Sciatic nerve (tissue), 2 donors: ENCODE measurements around the gene RIPOR3. TPM values are rescaled to one million over a fixed set of nuclear protein-coding genes. Genes with fewer than 3 reads are reported as not detected.
"Not testable (repeated sequence)": the region's sequence is repeated elsewhere in the genome, so short reads cannot be mapped to it uniquely, and the experiment has no call there.

Experiments used
- ATAC-seq: fragments of 200-7000 bp; cut with Tn5 transposase; one replicate; pipeline ENCODE4 v1.9.1; 2020; ENCODE audit warnings: mild to moderate bottlenecking, moderate library complexity
- DNase-seq: peaks from one replicate; pipeline ENCODE4 v3.0.0-alpha.2; 2020; ENCODE audit warnings: low spot score
- intact Hi-C: fragments of 100-400 bp; cut with DNase I; formaldehyde crosslinking; loops from one replicate; pipeline ENCODE4 v1.14.2; 2022
- total RNA-seq: library from RNA; stranded (reverse); fragmentation: NEBNext Ultra II Directional; extraction: Animal tissue kit (Norgen Biotek cat#: 25700); gene quantifications from one replicate; pipeline ENCODE4 v1.2.1, GENCODE V29; 2021
- donor health status: DM: no; HTN: no; CAD: no.
- donor health status: DM: no; HTN: no; CAD: no.

Gene RIPOR3
- total RNA-seq, 1 donor from 2014 or later = 26.3 TPM

- intact Hi-C loops = no loop called here
- DNase-seq = no peak
These were observed 118.2 kb downstream of the RIPOR3 start for GRCh38 chr20:50572938-50573777.

DNA sequence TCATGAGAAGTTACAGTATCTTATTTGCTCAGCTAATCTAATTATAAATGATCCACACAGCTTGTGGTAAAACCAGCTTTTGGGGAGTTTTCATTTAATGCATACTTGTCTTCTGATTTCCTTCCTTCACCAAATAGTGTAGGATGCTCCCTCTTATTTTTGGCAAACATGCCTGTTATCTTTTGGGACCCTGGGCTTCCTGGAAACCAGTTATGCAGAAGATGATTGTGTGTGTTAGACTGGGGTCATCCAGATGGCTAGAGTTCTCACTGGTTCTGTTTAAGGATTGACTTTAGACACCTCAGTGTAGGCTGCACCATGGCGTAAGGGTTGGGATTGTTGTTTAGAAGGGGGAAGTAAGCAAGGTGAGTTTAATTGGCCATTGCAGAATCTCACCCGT is 119.9 kb downstream of the RIPOR3 start:
- ATAC-seq = no peak
- DNase-seq = no peak
- intact Hi-C loops = no loop called here

More at GRCh38 chr20:50572938-50573777, 118.2 kb downstream of the RIPOR3 start:
- ATAC-seq = peak; percentile 43

DNA sequence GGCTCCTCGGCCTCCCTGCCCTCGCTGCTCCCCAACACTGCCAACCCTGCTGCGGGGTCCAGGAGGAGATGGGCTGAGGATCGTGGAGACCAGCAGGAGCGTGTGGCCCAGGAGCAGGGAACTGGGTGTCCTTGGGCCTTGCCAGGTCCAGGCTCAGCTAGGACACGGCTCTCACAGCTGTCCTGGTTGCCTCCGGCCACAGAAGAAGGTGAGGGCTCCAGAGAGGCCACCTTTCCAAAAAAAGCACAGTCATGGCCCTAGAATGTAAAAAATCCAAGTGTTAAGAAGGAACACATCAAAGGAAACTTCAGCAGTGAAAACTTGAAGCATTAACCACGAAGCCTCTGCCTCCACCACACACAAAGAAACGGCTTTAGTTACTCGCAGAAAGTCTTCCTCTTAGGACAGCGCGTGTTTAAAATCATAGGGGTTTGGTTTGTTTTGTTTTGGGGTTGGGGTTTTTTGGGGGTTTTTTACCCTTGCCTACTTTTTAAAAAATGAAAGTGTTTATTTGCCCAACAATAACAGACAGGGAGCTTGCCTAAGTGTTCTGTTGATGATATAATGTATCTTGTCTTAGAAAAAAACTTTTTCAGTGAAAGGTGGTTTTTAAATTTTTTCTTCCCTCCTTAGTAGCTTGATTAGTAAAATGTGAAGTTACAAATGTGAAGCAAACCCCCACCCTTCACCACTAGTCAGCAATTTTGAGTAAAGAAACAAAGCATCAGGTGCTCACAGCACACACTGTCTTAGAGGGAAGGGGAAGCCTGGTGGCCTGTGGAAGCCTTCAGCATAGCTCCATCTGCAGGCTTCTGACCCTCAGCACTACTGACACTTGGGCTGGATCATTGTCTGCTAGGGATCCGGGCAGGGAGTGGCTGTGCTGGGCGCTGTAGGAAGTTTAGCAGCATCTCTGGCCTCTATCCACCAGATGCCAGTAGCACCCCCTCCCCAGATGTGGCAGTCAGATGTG is 121.2 kb downstream of the RIPOR3 start:
- intact Hi-C loops = no loop called here
- peak; percentile 69 for ATAC-seq
- no peak for DNase-seq

GRCh38 chr20:50569487-50569863 is 121.9 kb downstream of the RIPOR3 start:
- DNase-seq, intact Hi-C loops, ATAC-seq: not testable (repeated sequence)

DNA sequence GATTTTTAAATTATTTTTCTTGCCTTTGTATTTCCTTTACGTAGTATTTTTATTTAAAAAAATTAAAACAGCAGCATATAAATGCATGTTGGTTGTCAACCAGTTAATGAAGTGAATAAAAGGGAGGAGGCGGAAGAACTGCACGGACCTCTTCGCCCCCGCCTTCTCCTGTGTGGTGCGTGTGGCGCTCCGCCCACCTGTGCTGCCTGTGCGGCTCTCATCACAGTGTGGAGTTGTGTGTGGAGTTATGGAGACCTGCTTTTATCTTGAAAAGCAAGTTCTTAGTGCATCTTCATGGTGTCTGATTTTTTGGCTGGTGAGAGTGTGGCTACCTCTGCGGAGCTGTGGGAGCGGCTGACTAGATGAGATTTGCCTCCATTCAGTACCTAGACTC is 122.8 kb downstream of the RIPOR3 start:
- DNase-seq (no peak), ATAC-seq (no peak)
- intact Hi-C loops = no loop called here

- ATAC-seq = no peak
These were observed 123.3 kb downstream of the RIPOR3 start for GRCh38 chr20:50567860-50568548.

DNA sequence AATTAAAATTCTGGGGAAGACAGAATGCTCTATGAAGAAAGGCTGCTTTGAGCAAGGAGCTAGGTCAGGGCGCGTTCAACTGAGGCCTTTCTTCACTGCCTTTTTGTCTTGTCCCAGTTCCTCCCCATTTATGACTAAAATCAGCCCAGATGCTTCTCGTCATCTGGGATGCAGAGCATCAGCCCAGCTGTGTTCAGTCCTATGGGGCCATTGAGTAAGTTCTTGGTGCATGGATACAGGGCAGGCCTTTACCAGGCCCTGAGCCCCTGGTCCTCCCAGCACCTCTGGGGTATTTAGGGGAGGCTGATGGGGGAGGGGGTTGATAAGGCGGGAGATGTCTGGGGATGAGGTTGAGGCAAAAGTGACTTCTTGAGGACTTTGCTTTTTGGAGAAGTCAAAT is 125.5 kb downstream of the RIPOR3 start:
- intact Hi-C loops = no loop called here

More at GRCh38 chr20:50567860-50568548, 123.3 kb downstream of the RIPOR3 start:
- intact Hi-C loops = no loop called here
- no peak for DNase-seq

GRCh38 chr20:50565383-50565782 is 126.0 kb downstream of the RIPOR3 start:
- intact Hi-C loops = no loop called here
- DNase-seq (no peak), ATAC-seq (no peak)

More for the DNA sequence above, 125.5 kb downstream of the RIPOR3 start:
- ATAC-seq (no peak), DNase-seq (no peak)

DNA sequence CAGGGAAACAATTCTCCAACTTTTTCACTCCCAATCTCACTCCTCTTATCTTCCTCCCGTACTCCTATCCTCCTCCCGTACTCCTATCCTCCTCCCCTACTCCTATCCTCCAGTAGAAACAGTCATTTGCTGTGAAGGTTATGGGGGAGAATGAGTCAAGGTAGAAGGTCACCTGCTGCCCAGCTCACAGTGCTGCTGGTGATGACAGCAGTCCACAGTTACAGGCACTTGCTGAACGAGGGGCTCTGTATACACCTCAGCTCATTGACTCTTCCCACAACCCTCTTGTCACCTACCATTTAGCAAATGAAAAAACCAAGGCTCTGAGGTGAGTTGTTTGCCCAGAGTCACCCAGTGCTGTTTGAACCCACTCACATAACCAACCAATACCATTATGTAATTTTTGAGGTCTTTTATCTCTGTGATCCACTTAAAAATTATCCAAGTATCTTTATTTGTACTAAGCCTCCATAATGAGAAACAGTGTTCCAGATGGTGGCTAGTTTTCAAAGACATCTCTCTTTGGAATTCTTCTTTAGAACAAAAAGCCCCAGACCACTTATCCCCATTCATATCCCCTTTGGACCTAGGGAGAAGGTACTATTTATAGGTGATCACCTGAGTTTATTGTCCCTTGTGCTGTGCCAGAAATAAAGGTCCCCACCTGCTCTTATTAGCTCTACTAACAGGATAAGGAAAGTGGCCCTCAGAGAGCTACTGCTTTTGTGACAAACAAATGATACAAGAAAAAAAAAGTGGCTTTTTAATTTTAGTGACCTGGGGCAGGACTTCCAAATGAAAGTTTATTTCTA is 128.0 kb downstream of the RIPOR3 start:
- no peak for ATAC-seq
- intact Hi-C loops = no loop called here

GRCh38 chr20:50562262-50562701 is 129.1 kb downstream of the RIPOR3 start:
- intact Hi-C loops = no loop called here
- DNase-seq (no peak), ATAC-seq (no peak)

More for the DNA sequence above, 128.0 kb downstream of the RIPOR3 start:
- DNase-seq = no peak

- intact Hi-C loops = no loop called here
- ATAC-seq = peak; percentile 52
- no peak for DNase-seq
These were observed 129.8 kb downstream of the RIPOR3 start for GRCh38 chr20:50561379-50562078.

GRCh38 chr20:50560867-50561266 is 130.5 kb downstream of the RIPOR3 start:
- ATAC-seq = no peak
- intact Hi-C loops = no loop called here
- DNase-seq = no peak

DNA sequence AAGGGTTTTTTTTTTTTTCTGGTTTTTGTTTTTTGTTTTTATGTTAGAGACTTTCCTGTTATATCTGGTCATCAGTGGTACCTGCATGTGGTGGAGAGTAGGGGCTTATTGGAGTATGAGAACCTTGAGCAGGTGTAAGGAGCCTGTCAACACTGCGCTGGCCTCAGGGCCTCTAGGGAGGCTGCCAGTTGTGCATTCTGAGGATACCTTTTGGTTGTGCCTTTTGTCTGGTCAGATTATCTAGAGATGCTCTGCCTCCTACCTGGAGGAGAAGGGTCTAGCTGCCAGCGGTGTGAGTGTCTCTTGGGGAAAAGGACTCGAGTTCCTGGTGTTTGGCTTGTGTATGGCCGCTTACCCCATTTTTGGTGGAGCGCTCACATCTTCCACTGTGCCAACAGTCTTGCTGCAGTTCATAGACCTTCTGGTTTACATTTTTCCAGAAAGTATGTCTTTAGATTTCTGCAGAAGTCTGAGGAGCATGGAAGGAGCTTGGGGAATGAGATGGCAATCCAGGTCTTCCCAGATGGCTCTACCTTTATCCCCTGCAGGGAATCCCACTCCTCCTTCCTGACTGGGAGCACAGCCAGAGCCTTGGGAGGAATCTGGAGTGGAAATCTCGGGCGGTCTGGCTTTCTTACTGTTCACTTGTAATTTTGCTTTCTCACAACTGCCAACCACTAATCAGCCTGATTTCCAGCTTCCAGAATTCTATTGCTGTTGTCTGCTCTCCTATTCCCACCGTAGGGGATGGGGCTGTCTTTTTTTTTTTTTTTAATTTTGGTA is 131.3 kb downstream of the RIPOR3 start:
- ATAC-seq (no peak), DNase-seq (no peak)
- intact Hi-C loops = no loop called here

DNA sequence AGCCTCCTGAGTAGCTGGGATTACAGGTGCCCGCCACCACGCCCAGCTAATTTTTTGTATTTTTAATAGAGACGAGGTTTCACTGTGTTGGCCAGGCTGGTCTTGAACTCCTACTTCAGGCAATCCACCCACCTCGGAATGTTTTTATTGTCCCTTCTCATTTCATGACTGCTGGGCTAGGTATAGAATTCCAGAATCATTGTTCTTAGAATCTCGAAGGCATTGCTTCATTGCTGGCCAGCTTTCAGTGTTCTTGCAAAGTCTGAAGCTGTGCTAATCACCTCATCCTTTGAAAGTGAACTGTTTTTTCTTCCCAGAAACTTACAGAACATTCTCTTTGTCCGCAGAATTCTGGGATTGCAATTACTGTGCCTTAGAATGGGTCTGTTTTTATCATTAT is 132.2 kb downstream of the RIPOR3 start:
- intact Hi-C loops = no loop called here
- no peak for DNase-seq
- ATAC-seq = no peak

- DNase-seq (no peak), ATAC-seq (no peak)
These were observed 132.8 kb downstream of the RIPOR3 start for GRCh38 chr20:50558483-50558925.

GRCh38 chr20:50557549-50558134 is 133.7 kb downstream of the RIPOR3 start:
- no peak for ATAC-seq
- no peak for DNase-seq
- intact Hi-C loops = no loop called here

More at GRCh38 chr20:50558483-50558925, 132.8 kb downstream of the RIPOR3 start:
- intact Hi-C loops = no loop called here
